Measurements from ENCODE around the gene DOCK2.
A peak's percentile ranks its signal among the peaks of the same experiment; 100 is the strongest.

DOCK2 gene

DNA sequence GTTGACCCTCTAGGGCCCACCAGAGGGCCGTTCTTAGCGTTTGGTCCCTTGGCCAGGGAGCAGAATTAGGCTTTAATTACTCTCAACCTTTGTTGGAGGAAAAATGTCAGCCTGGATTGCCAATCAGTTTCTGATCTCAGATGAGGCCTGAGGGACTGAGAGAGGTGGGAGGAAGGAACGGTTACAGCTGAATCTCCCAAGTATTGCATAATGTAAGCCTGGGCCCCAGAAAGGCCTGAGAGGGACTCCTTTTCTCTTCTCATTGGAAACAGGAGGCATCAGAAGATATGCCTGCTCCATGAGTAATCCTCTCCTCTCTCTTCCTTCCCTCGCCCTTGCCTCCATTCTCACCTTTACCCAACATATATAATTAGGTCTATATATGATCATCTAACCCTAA, 237.5 kb downstream of the DOCK2 start:
- no peak for DNase-seq

DNA sequence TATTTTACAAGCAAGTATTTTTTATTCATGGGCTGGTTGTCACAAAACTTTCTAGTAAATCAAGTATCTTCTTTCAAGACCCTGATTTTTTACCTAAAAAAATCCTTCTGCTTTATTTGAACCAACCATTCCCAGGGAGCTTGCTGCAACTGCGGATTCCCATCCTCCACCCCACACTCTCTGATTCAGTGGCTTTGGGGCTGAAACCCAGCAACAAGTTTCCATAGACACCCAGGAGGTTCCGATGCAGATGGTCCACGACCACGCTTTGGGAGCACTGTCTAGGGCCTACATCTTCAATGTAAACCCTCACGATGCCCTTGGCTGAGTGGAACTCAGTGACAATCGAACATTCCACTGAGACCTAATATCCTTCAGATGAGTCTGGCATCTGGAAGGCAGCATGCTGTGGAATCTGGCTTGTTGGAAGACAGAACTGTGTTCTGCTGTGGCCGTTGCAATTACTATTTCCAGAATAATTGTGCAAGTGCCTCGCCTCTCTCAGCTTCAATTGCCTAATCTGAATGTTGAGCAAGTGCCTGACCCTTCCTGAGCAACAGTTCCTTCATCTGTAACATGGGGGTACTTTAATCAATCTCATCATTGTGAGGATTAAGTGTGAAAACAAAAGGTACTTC, 238.1 kb downstream of the DOCK2 start:
- DNase-seq, result no peak

DNA sequence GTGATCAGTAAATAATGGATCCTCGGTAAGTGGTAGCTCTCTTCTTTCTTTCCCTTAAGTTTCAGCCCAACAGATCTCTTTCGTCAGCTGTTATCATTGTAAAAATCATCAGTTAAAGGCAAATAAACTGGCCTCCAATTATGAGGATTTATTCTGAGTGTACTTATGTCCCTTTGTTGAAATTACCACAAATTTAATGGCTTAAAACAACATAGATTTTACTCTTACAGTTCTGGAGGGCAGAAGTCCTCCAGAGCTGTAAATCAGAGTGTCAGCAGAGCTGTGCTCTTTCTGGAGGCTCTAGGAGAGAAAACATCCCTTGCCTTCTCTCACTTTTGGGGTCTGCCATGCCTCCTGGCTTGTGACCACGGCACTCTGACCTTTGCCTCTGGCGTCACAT, 238.7 kb downstream of the DOCK2 start:
- DNase-seq, result no peak

DNA sequence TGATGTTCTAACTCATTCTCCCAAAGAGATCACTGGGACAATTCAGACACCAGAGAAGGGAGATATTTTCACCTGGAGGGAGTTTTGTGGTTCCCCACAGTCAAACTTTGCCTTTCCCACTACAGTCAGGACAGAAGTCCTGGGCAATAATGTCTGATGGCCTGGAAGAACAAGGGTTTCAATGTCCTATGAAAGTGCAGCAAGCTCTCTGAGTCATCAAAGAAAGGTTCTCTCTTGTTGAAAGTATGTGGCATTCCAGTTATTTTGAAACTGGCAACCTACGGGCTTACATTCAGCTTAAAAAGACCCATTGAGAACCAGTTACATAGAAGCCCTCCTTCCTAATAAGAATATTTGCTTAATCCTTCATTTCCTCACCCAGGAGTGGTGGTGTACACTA, 239.3 kb downstream of the DOCK2 start:
- DNase-seq, result no peak

DNA sequence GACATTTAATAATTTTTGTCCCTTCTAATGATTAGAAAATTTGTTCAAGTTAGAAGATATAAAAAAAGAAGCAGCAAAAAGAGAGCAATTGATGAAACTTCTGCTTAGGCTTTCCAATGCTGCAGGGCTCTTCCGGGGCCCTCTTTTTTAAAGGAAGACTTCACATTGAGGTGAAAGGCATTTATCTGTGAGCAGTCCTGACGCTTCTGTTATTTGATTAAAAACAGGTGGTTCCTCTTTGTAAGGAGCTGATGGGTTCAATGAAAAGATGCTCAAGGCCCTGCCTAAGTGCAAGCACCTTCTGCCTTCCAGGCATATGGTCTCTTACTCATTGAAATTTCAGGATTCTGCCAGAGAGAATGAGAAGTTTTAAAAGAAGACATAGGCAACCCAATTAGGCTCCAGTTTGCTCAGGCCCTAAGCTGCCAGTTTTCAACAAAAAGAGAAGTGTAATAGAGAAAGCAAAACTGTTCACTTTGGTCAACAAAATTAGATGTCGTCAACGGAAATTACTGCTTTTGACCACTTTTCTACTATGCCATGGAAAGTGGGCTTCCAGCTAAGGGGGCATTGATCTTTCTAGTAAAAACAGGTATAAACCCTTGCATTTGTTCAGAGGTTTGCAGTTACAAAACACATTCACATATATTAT, 243.1 kb downstream of the DOCK2 start:
- no peak for DNase-seq

DNA sequence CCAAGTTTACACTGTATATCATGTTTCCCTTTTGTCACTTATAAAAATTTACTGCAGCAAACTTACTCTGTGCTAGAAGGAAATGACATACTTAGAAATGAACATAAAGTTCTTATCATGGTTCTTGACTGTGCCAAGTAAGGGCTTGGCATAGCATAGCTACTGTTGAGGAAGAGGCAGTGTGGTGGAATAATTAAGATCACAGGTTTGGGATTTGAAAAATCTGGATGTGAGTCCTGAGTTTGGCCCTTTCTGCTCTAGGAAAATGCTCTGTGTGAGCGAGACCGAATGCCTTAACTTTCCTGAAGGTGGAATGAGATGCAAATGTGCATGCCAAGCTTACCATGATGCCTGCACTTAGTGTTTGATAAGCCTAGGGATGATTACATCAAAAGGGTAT, 243.7 kb downstream of the DOCK2 start:
- no peak for DNase-seq

DNA sequence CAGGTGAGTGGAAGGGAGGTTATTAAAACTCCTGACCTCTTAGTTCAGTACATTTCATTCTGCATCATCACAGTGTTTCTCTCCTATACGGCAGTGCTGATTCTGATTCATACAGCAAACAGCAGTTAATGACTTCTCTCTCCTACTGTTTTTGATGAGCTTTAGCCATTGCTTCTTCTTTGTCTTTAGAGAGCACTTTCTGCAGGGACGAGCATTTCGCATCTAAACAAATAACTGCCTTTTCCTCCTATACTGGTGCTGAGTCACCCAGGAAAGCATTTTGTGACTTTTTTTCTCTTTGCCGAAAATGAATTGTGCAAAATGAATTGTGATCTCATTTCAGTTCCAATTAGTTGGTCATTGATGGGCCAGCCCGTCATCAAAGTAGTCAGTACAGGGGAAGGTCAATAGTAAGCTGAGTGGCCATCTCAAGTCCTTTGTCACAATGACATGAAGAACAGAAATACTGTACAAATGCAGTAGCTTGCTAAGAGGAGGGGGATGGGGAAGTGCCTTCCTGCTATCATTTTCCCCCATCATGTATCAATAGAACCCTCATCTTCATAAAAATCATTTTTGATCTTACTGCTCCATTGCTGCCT, 244.7 kb downstream of the DOCK2 start:
- DNase-seq, result no peak

DNA sequence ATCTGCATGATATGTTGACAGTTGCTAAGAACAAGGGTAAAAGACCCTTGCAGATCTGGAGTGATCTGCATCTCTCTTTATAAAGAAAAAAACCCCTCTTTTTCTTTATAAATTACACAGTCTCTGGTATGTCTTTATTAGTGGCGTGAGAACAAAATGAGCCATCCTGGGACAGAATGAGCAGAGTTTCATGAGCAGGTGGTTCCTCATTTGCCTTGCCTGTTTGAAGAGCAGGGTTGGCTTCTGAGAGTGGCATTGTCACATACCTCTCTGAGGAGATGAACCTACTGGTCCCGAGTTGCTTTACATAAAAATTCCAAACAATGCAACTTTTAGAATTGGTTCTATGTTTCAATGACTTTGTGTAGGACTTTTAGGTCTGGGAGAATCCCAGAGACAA, 249.0 kb downstream of the DOCK2 start:
- DNase-seq, result no peak

DNA sequence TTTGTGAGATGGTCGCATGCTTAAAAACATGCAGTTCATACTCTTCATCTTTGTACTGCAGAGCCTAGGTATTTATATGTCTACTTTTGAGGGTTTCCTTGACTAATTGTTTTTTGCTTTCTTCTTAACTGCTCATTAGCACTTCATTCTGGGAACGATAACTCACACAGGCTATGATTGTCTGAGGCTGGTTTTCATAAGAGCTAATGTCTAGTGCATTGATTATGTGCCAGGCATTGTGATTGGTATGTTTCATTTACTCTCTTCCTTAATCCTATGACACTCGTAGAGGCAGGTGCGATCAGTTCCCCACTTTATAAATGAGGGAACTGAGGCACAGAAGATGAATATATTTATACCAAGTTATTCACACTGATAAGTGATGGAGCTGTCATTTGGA, 249.6 kb downstream of the DOCK2 start:
- DNase-seq, result no peak

DNA sequence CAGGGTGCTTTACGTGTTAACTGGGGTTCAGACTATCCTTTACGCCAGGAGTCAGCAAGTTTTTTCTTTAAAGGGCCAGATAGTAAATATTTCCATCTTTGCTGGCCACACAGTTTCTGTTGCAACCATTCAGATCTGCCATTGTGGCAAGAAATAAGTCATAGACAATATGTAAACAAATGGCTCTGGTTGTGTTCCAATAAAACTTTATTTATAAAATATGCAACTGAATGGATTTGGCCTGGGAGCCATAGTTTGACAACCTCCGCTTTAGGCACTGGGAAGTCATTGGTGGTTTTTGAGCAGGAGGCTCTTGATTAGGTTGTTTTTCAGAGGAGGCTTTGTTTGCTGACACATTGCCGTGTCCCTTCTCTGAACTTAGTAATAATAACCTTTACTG, 252.5 kb downstream of the DOCK2 start:
- DNase-seq, result no peak

DNA sequence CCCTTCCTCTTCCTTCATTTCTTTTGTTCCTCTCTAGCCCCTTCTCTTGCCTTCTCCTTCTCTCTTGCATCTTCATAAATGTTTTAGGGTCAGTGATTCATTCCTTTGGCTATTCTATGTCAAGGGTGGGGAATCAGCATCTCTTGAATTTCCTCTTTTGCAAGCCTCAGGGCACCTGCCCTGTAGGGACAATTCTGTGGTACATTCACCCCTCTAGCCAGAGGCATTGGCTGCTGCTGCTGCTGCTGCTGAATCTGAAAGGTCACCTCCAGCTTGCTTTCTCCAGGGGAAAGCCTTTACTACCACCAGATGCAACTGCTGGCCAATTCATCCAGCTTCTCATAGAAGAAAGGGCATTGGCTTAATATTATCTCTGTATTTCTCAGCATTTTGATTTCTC, 255.9 kb downstream of the DOCK2 start:
- DNase-seq, result peak; percentile 46

DNA sequence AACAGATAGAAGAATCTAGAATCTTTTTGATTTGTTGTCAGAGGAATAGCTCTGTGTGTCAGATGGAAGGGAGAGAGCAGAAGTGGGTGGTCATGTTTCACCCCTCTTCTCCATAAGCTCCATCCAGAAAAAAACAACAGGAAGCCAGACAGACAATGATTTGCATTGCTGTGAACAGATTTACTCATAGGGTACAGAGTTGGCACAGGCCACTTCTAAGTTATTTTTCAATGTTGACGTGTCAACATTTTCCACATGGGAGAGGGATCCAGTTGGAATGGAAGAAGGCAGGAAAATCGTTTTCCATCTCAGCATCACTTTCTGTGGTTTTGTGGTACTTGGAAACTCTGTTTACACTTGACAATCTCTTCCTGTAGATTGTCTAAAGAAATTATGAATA, 256.5 kb downstream of the DOCK2 start:
- DNase-seq, result no peak

DNA sequence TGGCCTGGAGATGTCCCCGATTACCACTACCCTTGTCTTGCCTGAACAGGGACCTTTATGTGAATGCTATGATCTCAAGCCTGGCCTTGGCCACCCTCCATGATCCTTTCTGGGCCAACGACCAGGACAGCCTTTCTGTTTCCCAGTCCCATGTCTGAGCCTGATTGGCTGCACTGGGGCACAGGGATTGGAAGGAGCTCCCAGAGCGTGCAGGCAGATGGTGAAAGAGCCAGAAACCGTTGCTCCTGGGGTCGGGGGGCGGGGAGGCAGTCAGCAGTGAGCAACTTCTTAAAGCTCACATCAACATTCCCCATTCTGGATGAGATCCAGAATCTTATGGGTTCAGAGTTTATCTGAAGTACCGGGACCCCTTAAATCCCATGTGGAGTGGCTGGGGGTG, 258.9 kb downstream of the DOCK2 start:
- no peak for DNase-seq

DNA sequence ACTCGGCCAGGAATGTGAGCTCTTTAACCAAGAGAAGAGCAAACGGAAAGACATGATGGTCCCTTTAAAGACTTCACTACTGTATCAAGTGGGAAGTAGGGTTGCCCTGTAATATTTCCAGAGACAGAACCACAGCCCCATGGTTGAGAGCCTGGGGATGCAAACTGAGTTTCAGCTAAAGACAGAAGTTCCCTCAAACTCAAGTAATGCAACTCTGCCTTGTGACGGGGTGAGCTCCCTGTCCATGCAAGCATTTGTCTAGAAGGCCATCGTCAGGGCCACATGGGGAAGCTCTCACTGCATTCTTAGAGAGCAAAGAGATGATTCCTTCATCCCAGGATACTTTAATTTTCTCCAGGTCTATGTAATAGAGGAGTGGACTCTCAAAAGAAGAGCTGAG, 260.4 kb downstream of the DOCK2 start:
- DNase-seq, result no peak

DNA sequence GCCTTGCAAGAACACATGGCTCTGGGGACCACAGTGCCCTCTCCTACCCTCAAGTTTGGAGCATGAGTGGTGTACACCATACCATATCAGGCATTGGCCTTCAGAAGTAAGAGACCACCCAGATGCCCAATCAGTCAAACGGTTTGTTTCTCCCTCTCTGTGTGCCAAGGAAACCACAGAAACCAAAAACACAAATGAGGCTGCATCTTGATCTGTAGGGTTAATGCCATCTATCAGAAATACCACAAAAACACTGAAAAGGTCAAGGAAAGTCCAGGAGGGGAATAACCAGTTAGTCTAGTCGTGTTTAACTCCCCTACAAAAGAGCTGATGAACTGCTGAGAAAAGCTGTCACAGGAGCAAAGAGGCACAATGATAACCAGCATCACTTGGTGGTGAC, 264.8 kb downstream of the DOCK2 start:
- DNase-seq, result no peak

DNA sequence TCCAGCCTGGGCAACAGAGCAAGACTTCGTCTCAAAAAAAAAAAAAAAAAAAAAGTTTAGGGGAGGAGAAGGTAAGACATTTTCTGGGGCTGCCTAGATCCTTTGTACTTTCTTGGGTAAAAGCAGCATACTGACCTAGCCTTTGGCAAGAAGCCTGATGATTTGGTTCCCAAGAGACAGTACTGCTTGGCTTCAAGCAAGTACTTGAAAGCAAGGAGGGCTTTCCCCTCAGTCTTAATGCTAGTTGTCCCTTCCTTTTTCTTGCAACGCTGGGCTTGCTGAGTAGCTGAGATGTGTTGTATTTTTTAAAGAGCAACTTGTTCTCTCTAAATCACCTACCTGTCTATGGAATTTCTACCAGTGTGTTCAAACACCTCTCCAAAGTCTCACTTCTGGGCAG, 267.0 kb downstream of the DOCK2 start:
- no peak for DNase-seq

DNA sequence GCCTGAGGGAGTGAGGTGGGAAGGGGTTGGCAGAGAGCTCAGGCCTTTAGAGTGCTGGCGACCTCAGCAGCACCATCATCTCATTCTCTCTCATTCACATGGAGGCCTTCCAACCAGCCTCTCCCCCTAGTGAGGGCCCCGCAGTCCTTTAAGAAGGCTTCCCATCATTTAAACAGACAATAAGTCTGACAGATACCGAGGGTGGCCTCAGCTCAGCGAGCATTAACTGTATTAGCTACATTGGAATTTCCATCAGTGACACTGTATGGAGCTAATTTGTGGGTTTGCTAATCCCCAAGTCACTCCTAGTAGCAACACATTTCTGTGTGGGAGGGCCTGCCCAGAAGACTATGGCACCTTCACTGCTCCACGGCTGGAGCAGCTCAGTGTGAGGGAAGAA, 267.4 kb downstream of the DOCK2 start:
- DNase-seq, result no peak

DNA sequence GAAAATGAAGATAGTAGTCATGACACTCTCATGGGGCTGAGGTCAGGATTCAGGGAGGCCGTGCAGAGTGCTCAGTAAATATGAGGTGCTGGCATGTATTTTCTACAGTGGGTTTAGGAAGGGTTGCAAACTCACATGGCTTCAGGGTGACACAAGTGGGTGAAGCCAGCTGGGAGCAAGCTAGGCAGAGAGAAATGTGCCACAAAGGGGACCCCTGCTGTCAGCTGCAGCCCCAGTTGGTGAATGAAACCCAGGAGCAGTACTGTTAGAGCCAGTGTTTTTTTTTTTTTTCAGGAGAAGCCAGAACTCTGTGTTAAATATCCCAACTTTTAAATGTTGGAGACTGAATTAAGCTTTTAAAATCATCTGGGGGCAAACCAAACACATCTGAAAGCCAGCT, 267.9 kb downstream of the DOCK2 start:
- no peak for DNase-seq

DNA sequence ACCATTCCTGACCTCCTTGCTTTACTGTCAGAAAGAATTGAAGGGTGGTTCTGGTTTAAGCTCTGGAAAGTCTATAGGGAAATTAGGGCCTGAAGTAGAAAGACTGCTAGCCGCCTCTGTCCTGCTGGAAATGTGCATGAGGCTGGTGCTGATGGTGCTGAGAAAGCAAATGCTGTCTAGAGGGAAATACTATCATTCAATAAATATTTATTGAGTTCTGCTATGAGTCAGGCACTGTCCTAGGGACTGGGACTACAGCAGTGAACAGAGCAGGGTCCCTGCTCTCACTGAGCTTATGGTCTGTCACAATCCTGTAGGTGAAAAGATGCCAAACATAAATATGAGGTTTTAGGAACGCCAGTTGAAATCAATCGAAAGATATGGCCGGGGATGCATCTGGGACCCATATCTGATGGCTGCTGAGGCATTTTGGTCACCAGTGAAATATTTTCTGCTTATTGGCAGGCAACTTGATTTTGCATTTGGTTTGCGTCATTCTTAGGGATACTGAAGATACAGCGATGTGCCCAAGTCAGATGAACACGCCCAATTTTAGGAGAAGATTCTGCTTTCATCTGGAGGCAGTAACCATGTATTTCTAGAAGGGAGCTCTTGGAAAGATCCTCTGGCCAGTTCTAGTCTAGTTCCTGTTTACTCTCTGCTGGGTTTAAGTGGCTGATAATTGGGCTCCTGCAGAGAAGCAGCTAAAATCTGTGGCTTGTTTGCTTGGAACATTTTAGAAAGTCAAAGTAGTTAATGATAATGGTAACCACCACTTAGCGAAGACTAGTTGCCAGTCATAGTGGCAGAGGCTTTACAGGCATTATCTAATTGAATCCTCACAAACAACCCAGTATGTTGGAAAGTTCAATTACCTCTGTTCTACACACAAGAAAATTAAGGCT, 269.9 kb downstream of the DOCK2 start:
- DNase-seq, result no peak

DNA sequence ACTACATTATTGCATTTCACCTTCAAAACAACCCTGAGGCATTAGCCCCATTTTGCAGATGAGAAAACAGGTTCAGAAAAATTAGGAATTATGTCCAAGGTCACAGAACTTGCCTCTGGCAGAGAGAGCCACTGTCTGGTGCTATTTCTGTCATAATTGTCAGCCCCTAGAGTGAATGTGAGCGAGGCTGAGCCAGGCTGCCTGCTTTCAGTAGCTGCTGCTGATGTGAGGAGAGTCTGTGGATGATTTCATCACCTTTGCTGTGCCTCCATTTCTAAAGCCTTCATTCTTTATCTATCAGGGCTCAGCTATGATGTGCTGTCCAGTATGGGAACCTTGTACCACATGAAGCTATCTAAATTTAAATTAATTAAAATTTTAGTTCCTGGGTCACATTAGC, 271.8 kb downstream of the DOCK2 start:
- DNase-seq, result no peak

DNA sequence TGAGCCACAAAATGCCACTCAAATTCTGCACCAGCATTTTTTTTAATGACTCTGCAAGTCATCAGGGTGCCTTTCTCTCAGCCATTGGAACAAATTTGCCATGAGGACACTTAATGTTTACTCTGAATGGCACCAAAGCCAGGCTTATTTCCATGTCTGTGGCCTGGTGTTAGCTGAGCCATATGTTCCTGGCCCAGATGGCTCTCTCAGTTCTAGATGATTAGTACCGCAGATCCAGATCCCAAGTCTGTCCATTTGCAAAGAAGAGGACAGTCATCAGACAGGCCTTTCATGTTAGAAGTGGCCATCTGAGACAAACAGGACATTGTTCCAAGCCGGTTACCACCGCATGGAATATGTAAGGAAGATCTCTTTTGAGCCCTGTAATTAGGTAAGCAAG, 272.9 kb downstream of the DOCK2 start:
- no peak for DNase-seq

DNA sequence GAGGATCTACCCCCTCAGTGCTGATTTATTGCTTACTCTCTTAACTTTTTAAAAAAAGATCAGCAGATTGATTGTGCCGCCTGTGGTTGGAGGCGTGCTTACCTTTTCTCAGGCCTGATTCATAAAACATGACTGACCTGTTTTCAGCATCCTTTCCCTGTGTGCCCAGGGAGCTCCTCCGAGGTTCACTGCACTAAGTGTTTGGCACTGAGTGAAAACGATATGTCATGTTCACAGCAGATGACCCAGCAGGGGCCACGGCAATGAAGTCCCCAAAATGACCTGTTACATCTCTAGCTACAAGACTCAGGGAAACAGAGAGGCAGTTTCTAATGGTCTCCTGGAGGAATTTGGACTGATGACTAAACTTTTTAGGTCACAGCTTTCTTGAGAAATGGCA, 273.3 kb downstream of the DOCK2 start:
- DNase-seq, result no peak

DNA sequence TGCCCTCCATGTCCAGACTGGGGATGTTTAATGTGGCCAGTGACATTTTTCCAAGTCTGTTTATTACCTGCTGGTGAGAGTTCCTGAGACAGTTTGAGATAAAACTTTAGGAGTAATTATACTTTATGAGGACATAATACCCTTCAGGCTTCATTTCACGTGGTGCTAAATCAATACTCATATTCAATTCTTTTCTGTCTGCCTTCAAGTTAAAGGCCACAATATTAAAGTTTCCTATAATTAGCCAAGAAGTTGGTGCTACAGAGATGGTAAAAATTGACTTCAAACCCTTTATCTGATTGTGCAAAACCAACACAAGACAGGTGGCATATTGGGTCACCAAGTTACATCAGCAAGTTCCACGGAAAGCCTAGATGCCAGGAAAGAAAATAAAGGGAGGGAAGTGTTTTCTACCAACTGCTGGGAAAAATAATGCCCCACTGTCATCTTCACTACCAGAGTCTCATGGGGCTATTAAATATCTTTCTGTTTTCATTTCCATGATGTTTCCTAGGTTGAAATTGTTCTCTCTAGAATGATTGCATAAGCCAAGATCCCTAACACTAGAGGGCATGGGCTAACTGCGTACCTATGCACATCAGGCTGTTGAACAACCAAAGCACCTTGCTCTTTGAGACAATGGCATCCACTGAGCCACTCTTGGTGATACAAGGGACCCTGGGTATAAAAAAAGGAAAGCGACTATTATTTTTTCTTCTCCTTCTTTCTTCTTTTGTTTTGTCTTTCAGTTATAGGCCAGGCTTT, 274.6 kb downstream of the DOCK2 start:
- no peak for DNase-seq
